Endothelial cell of umbilical vein (primary cell): ENCODE measurements around the gene PTPRD. TPM values are rescaled to one million over a fixed set of nuclear protein-coding genes. Genes with fewer than 3 reads are reported as not detected.

Source experiments
- BruUV-seq: library from RNA; stranded (reverse); fragments of 400-500 nt; replicated peaks from 2 replicates; lab custom pipeline; 2021; lab: Mats Ljungman, UMichigan
- CTCF ChIA-PET: fragments of 300-600, 350-600 bp; sonication (Branson Sonifier 250); formaldehyde crosslinking; loops from one replicate; lab custom pipeline; 2021; ENCODE audit warnings: antibody characterized with exemption, inconsistent platforms; lab: Charles Lee
- POLR2A ChIA-PET: fragments of 300-600, 350-600 bp; sonication (Branson Sonifier 250); formaldehyde crosslinking; loops from one replicate; lab custom pipeline; 2021; ENCODE audit warnings: antibody characterized with exemption, inconsistent platforms; lab: Charles Lee
- DNase-seq: peaks from one replicate; pipeline ENCODE4 v3.0.0-alpha.2; 2011; ENCODE audit warnings: low read depth, low spot score
- FAIRE-seq: peaks from 2 replicates; lab custom pipeline; 2011; peaks lifted over from hg19 to GRCh38; lab: Jason Lieb, UNC
- H2AFZ ChIP-seq: 2 replicates; pipeline ENCODE4 v1.6.0; 2012; ENCODE audit warnings: low read depth, low read length, control low read depth, inconsistent platforms
- H3K27ac ChIP-seq: 2 replicates; pipeline ENCODE4 v1.5.1; 2011; ENCODE audit warnings: low read depth, mild to moderate bottlenecking, control low read depth, low read length, moderate library complexity; ENCODE audit not compliant: insufficient read depth
- H3K27me3 ChIP-seq, 2 experiments: 2 replicates each; pipeline versions ENCODE4 v1.6.0 to v1.6.1; 2011; ENCODE audit warnings: low read length in 2 of 2, mixed read lengths in 1 of 2; ENCODE audit not compliant: control insufficient read depth in 2 of 2, insufficient read depth in 2 of 2
- H3K36me3 ChIP-seq, 2 experiments: 2 replicates in 1 of 2; 3 replicates in 1 of 2; pipeline ENCODE4 v1.5.1; 2011; ENCODE audit warnings: low read length in 2 of 2, mild to moderate bottlenecking in 1 of 2, moderate library complexity in 1 of 2; ENCODE audit not compliant: control insufficient read depth in 2 of 2, insufficient read depth in 2 of 2; ENCODE audit errors: extremely low read depth in 1 of 2
- H3K4me1 ChIP-seq: 3 replicates; pipeline ENCODE4 v1.5.1; 2011; ENCODE audit warnings: mild to moderate bottlenecking, low read length; ENCODE audit not compliant: control insufficient read depth, insufficient read depth; ENCODE audit errors: extremely low read depth
- H3K4me2 ChIP-seq: 2 replicates; pipeline ENCODE4 v1.6.1; 2011; ENCODE audit warnings: low read length, control low read depth, mixed read lengths; ENCODE audit not compliant: insufficient read depth
- H3K4me3 ChIP-seq, 3 experiments: fragments of 200-600 bp in 1 of 3; sonication (generic), shearing (Covaris generic) in 1 of 3; replicated peaks in 1 of 3; 2 replicates each; pipeline ENCODE4 v1.5.1; 2011 to 2016; ENCODE audit warnings: control low read depth in 3 of 3, low read length in 3 of 3, mild to moderate bottlenecking in 2 of 3, inconsistent platforms in 1 of 3, low read depth in 1 of 3, moderate library complexity in 1 of 3; ENCODE audit not compliant: insufficient read depth in 1 of 3
- H3K79me2 ChIP-seq: 2 replicates; pipeline ENCODE4 v1.6.0; 2012; ENCODE audit warnings: low read length, inconsistent platforms; ENCODE audit not compliant: control insufficient read depth, insufficient read depth
- H3K9ac ChIP-seq: replicated peaks from 2 replicates; pipeline ENCODE3; 2011; ENCODE audit warnings: low read length, control low read depth; ENCODE audit not compliant: insufficient read depth; ENCODE audit errors: extremely low read depth
- H3K9me1 ChIP-seq: replicated peaks from 3 replicates; pipeline ENCODE4 v1.6.0; 2011; ENCODE audit warnings: mild to moderate bottlenecking, low read length; ENCODE audit not compliant: control insufficient read depth, insufficient read depth; ENCODE audit errors: extremely low read depth
- H3K9me3 ChIP-seq: replicated peaks from 2 replicates; pipeline ENCODE4 v1.5.1; 2012; ENCODE audit warnings: low read length, inconsistent platforms; ENCODE audit not compliant: control insufficient read depth, insufficient read depth
- H4K20me1 ChIP-seq: replicated peaks from 2 replicates; pipeline ENCODE3; 2011; ENCODE audit warnings: mild to moderate bottlenecking, low read length; ENCODE audit not compliant: control insufficient read depth, insufficient read depth; ENCODE audit errors: extremely low read depth
- CTCF ChIP-seq, 2 donors: IDR thresholded peaks; 1 replicate in 1 of 2; 2 replicates in 1 of 2; pipeline ENCODE4 v1.5.1; 2011; ENCODE audit warnings: low read length in 2 of 2, mild to moderate bottlenecking in 2 of 2, moderate library complexity in 2 of 2, control low read depth in 1 of 2, inconsistent platforms in 1 of 2, low read depth in 1 of 2; ENCODE audit not compliant: insufficient read depth in 1 of 2; ENCODE audit errors: extremely low read depth in 1 of 2
- EZH2 ChIP-seq: IDR thresholded peaks from 2 replicates; pipeline ENCODE4 v1.6.1; 2012; ENCODE audit warnings: borderline replicate concordance, low read depth, mild to moderate bottlenecking, moderate library complexity, low read length, inconsistent platforms; ENCODE audit not compliant: severe bottlenecking
- GATA2 ChIP-seq: IDR thresholded peaks from 2 replicates; pipeline ENCODE4 v1.7.0; 2011; ENCODE audit warnings: low read depth, mild to moderate bottlenecking, moderate library complexity, mixed read lengths, low read length; ENCODE audit not compliant: insufficient read length, insufficient read depth
- JUN ChIP-seq: IDR thresholded peaks from 2 replicates; pipeline ENCODE4 v1.6.1; 2011; ENCODE audit warnings: borderline replicate concordance, low read depth; ENCODE audit not compliant: insufficient read length, insufficient read depth
- MAX ChIP-seq: IDR thresholded peaks from 2 replicates; pipeline ENCODE4 v1.6.1; 2011; ENCODE audit not compliant: insufficient read depth, insufficient read length
- MYC ChIP-seq: IDR thresholded peaks from one replicate; pipeline ENCODE4 v1.6.1; 2011; ENCODE audit warnings: mild to moderate bottlenecking, low read depth, low read length
- POLR2A ChIP-seq: IDR thresholded peaks from 2 replicates; pipeline ENCODE4 v1.6.1; 2012; ENCODE audit warnings: low read depth, mild to moderate bottlenecking, control low read depth, low read length
- POLR2AphosphoS5 ChIP-seq: IDR thresholded peaks from 2 replicates; pipeline ENCODE4 v1.6.1; 2012; ENCODE audit warnings: low read depth, mild to moderate bottlenecking, control low read depth, low read length, moderate library complexity; ENCODE audit not compliant: insufficient read depth
- dilution Hi-C: fragments of 300-500 bp; cut with MboI; formaldehyde crosslinking; loops from one replicate; pipeline ENCODE4 v1.15.0; 2019; ENCODE audit warnings: low sequenced_read_pairs; ENCODE audit not compliant: extremely low pct_ligation_motif_present
- intact Hi-C: fragments of 100-400 bp; cut with micrococcal nuclease; formaldehyde crosslinking; loops from one replicate; pipeline ENCODE4 v1.10.0; 2022
- polyA plus RNA-seq, 4 experiments: library from polyadenylated mRNA; depleted of rRNA in 3 of 4; stranded (reverse) in 3 of 4; unstranded in 1 of 4; fragments of >200 nt; gene quantifications; 2 replicates each; pipeline versions ENCODE4 v1.2.1 to v1.2.3, GENCODE V29; 2011 to 2012; ENCODE audit warnings: missing spikeins in 1 of 4
- total RNA-seq: library from RNA; stranded (reverse); gene quantifications from 2 replicates; pipeline ENCODE4 v1.2.3, GENCODE V29; 2021

Gene PTPRD
- total and polyA plus RNA-seq, 2 donors (not counting 3 experiments of a cell fraction or from before 2014, with no cell fraction given) = 5.5 to 5.7 TPM

DNA sequence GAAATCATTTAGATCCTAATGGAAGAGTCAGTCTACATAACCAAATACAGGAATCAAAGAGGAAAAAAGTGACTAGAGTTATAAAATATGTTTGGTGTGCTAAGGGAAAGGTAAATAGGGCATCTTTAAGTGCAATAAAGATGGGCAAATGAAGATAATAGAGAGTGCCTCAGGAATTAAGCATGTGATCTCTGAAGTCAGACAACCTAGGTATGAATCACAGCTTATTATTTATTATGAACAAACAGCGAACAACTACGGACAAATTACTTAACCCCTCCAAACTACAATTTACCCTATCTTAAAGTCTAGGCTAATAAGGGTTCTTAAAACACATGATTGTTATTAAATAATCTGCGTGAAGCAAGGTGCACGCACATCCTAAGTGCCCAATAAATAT lies 1903.1 kb downstream of the PTPRD start:
- DNase-seq (no peak), FAIRE-seq (no peak)
- Histone ChIP-seq H3K36me3 (no peaks in the 10 kb centered on the region), H3K27ac (no peak overlapping the region), H3K4me3 (no peak overlapping the region), H4K20me1 (no peaks in the 10 kb centered on the region), H3K27me3 (no peaks in the 10 kb centered on the region), H3K9me1 (no peaks in the 10 kb centered on the region), H3K79me2 (no peaks in the 10 kb centered on the region), H3K9ac (no peak overlapping the region), H2AFZ (no peak overlapping the region), H3K4me1 (no peaks in the 10 kb centered on the region), H3K9me3 (no peaks in the 10 kb centered on the region), H3K4me2 (no peak overlapping the region)
- CTCF ChIA-PET = interaction anchor here (0.8 kb wide), 1 partner anchor 13 kb away, joined by 3 read pairs; no protein-coding TSS in a partner anchor
- dilution Hi-C loops = no loop called here
- intact Hi-C loops = no loop called here
- POLR2A ChIA-PET = no interaction called here
- TF ChIP-seq MAX (no peak), EZH2 (no peak), MYC (no peak), CTCF (IDR thresholded peaks at IDR 0.05; ENCODE audit: extremely low read depth in 1 of 2, insufficient read depth in 1 of 2, low read depth in 1 of 2, low read length in 2 of 2) (no peak), POLR2A (no peak), JUN (no peak), GATA2 (no peak), POLR2AphosphoS5 (no peak)
- BruUV-seq = no TSS peak
